Colonic mucosa (tissue), 4 donors: Measurements from ENCODE around the gene TMED9. TPM values are rescaled to one million over a fixed set of nuclear protein-coding genes. Genes with fewer than 3 reads are reported as not detected.

Source experiments
- DNase-seq: peaks from one replicate; pipeline ENCODE4 v3.0.0-alpha.2; 2020
- H3K27ac ChIP-seq: fragments of 200-600 bp; one replicate; pipeline ENCODE4 v1.8.0; 2021
- H3K27me3 ChIP-seq: fragments of 200-600 bp; one replicate; pipeline ENCODE4 v1.8.0; 2021
- H3K36me3 ChIP-seq: fragments of 200-600 bp; one replicate; pipeline ENCODE4 v1.8.0; 2021
- H3K4me1 ChIP-seq: fragments of 200-600 bp; one replicate; pipeline ENCODE4 v1.8.0; 2021; ENCODE audit warnings: mild to moderate bottlenecking
- H3K4me3 ChIP-seq: fragments of 200-600 bp; one replicate; pipeline ENCODE4 v1.8.0; 2021
- H3K9ac ChIP-seq, 2 donors: one replicate each; pipeline ENCODE4 v1.7.0; 2013; ENCODE audit warnings: control low read depth in 2 of 2, low read depth in 2 of 2, low read length in 2 of 2
- H3K9me3 ChIP-seq: fragments of 200-600 bp; one replicate; pipeline ENCODE4 v1.8.0; 2021
- CTCF ChIP-seq: fragments of 200-600 bp; IDR thresholded peaks from one replicate; pipeline ENCODE4 v1.8.0; 2022; ENCODE audit warnings: antibody characterized with exemption, mild to moderate bottlenecking
- intact Hi-C: fragments of 100-400 bp; cut with DNase I; formaldehyde crosslinking; loops from one replicate; pipeline ENCODE4 v1.14.1; 2022
- total RNA-seq, 2 donors: library from RNA; stranded (reverse); fragmentation: NEBNext Ultra II Directional in 1 of 2; extraction: Animal tissue kit (Norgen Biotek cat#: 25700) in 1 of 2; gene quantifications; one replicate each; pipeline ENCODE4 v1.2.1, GENCODE V29; 2021
- donor health status: healthy.
- donor health status: DM: no; HTN: no; CAD: no.
- donor health status: DM: no; HTN: no; CAD: no.

The TMED9 gene
- total RNA-seq, 2 donors from 2014 or later: 187 to 303 TPM

DNA sequence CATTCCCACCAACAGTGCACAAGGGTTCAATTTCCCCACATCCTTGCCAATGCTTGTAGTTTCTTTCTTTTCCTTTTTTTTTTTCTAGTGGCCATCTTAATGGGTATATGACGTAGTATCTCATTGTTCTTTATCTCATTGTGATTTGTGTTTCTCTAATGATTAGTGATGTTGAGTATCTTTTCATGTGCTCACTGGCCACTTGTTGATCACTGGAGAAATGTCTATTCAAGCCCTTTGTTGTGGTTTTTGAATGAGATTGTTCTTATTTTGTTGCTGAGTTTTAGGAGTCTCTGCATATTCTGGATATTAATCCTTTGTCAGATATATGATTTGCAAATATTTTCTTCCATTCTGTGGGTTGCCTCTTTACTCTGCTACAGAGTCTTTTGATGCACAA, 1.6 kb upstream of the TMED9 start:
- H3K4me1 ChIP-seq: peaks cover 10% of the 10 kb centered on the region
- no peak overlapping the region for H3K9ac ChIP-seq
- intact Hi-C loops: loop anchor here (10.0 kb wide), 1 partner anchor 76 kb away; the partner anchor contains the start of gene DDX41
- H3K27me3 ChIP-seq: no peaks in the 10 kb centered on the region
- no peaks in the 10 kb centered on the region for H3K9me3 ChIP-seq
- no peak overlapping the region for H3K27ac ChIP-seq
- no peak for TF ChIP-seq CTCF
- no peak for DNase-seq
- H3K4me3 ChIP-seq: no peak overlapping the region
- H3K36me3 ChIP-seq: peaks cover 22% of the 10 kb centered on the region

- Histone ChIP-seq H3K4me3 (peak overlapping the region; percentile 99), H3K27ac (peak overlapping the region; percentile 85), H3K9ac (peak overlapping the region in 1 of 2 donors; percentile 89), H3K36me3 (peaks cover 34% of the 10 kb centered on the region), H3K9me3 (no peaks in the 10 kb centered on the region), H3K27me3 (no peaks in the 10 kb centered on the region), H3K4me1 (peaks cover 10% of the 10 kb centered on the region)
- no peak for TF ChIP-seq CTCF
- intact Hi-C loops: loop anchor here (10.0 kb wide), 1 partner anchor 77 kb away; the partner anchor contains the start of gene DDX41
- no peak for DNase-seq
Measured at GRCh38 chr5:177591690-177592009, 353 bp upstream of the TMED9 start.

DNA sequence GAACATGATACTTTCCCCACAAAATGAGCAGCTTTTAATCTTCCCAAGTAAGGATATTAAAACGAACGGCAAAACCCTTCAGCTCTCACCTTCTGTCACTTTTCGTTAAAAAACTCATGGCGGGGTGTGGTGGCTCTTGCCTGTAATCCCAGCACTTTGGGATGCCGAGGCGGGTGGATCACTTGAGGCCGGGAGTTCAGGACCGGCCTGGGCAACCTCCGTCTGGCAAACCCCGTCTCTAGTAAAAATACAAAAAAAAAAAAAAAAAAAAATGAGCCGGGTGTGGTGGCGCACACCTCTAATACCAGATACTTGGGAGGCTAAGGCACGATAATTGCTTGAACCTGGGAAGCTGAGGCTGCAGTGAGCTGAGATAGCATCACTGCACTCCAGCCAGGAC, 902 bp downstream of the TMED9 start:
- no peaks in the 10 kb centered on the region for H3K27me3 ChIP-seq
- intact Hi-C loops: loop anchor here (10.0 kb wide), 1 partner anchor 78 kb away; the partner anchor contains the start of gene DDX41
- TF ChIP-seq CTCF: no peak
- peaks cover 34% of the 10 kb centered on the region for H3K36me3 ChIP-seq
- peak overlapping the region; percentile 85 for H3K27ac ChIP-seq
- H3K9ac ChIP-seq: peak overlapping the region; percentile 89 to 97
- H3K9me3 ChIP-seq: no peaks in the 10 kb centered on the region
- H3K4me3 ChIP-seq: peak overlapping the region; percentile 99
- H3K4me1 ChIP-seq: peaks cover 10% of the 10 kb centered on the region
- no peak for DNase-seq

DNA sequence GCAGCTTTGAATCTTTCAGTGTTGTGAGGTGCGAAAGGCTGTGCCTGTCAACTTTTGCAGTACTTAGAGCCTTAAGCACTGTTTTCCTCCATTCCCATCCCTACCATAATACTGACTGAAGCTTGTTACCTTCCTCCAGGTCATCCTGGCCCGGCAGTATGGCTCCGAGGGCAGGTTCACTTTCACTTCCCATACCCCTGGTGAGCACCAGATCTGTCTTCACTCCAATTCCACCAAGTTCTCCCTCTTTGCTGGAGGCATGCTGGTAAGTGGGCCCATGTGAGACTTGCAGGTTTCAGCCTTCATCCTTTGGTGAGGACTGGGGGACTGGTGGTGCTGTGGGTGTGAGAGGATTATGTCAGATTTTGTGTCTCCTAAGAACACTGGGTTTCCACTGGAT, 1.5 kb downstream of the TMED9 start:
- Histone ChIP-seq H3K9me3 (no peaks in the 10 kb centered on the region), H3K27ac (no peak overlapping the region), H3K27me3 (no peaks in the 10 kb centered on the region), H3K4me1 (peaks cover 10% of the 10 kb centered on the region), H3K9ac (peak overlapping the region; percentile 37 to 41), H3K36me3 (peaks cover 34% of the 10 kb centered on the region), H3K4me3 (peak overlapping the region; percentile 99)
- intact Hi-C loops: loop anchor here (10.0 kb wide), 1 partner anchor 79 kb away; the partner anchor contains the start of gene DDX41
- DNase-seq: no peak
- no peak for TF ChIP-seq CTCF

- Histone ChIP-seq H3K4me1 (peaks cover 10% of the 10 kb centered on the region), H3K4me3 (no peak overlapping the region), H3K9ac (no peak overlapping the region), H3K9me3 (no peaks in the 10 kb centered on the region), H3K36me3 (peaks cover 34% of the 10 kb centered on the region), H3K27me3 (no peaks in the 10 kb centered on the region), H3K27ac (no peak overlapping the region)
- TF ChIP-seq CTCF: no peak
- intact Hi-C loops: loop anchor here (10.0 kb wide), 1 partner anchor 79 kb away; the partner anchor contains the start of gene DDX41
- DNase-seq: no peak
Measured at GRCh38 chr5:177594071-177594470, 2.1 kb downstream of the TMED9 start.
